HepG2 (cell line): ENCODE results near the gene LDB2.

ENCODE experiments used
- ARNT ChIP-seq: fragments of 450-650 bp; IDR thresholded peaks from 2 replicates; pipeline ENCODE4 v1.6.1; 2017
- POLR2A ChIP-seq, 2 experiments: IDR thresholded peaks; 2 replicates each; pipeline ENCODE4 v1.6.1; 2011; ENCODE audit warnings: low read depth in 2 of 2, low read length in 2 of 2, mild to moderate bottlenecking in 1 of 2, moderate library complexity in 1 of 2; ENCODE audit not compliant: insufficient read depth in 1 of 2
- PRPF4 ChIP-seq: fragments of 200-400 bp; formaldehyde crosslinking; IDR thresholded peaks from 2 replicates; pipeline ENCODE4 v1.6.1; 2016; ENCODE audit warnings: low read length, low read depth; ENCODE audit not compliant: poor library complexity, severe bottlenecking
- ZNF24 ChIP-seq: fragments of 450-650 bp; IDR thresholded peaks from 2 replicates; pipeline ENCODE4 v1.6.1; 2017; ENCODE audit warnings: antibody characterized with exemption, mild to moderate bottlenecking
- ZNF296 ChIP-seq: sonication (generic); formaldehyde crosslinking; conservative IDR thresholded peaks from 2 replicates; pipeline ENCODE4 v1.5.0; 2020; ENCODE audit warnings: mild to moderate bottlenecking, missing genetic modification reagents

DNA sequence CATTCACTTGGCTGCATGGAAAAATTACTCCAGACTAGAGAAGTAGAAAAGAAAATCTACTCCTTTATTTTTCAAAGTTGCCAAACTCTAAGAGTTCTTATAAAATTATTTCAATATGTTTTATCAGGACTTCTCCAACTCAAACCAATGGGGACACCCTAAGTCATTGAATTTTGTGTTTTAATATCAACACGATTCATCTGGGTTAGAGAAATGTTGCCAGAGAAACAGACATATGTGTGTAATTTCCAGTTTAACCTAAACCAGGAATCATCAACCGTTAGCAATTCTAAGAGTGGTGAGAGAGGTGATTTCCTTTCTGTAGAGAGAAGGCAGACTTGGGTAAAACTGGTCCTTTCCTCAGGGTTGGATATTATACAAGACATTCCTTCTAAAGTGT, 291.8 kb downstream of the LDB2 start:
- TF ChIP-seq ZNF24 (no peak), POLR2A (IDR thresholded peaks at IDR 0.05; ENCODE audit: insufficient read depth in 1 of 2, low read depth in 2 of 2, low read length in 2 of 2) (no peak), ARNT (no peak), ZNF296 (CRISPR knock-in tag) (no peak), PRPF4 (no peak)
